Activated naive CD4-positive, alpha-beta T cell treated with anti-CD3 and anti-CD28 coated beads, Interleukin-2, amount 50 U/mL, for 24 hours (primary cell): ENCODE data around the gene GARRE1.
A peak's percentile ranks its signal among the peaks of the same experiment; 100 is the strongest.

Experiments
- H3K27ac Mint-ChIP-seq: one replicate; pipeline ENCODE4 v1.8.0; 2021; ENCODE audit warnings: mild to moderate bottlenecking, mixed read lengths
- H3K27me3 Mint-ChIP-seq: one replicate; pipeline ENCODE4 v1.8.0; 2021; ENCODE audit warnings: mixed read lengths
- H3K36me3 Mint-ChIP-seq: one replicate; pipeline ENCODE4 v1.8.0; 2021; ENCODE audit warnings: mixed read lengths
- H3K4me1 Mint-ChIP-seq: one replicate; pipeline ENCODE4 v1.8.0; 2021; ENCODE audit warnings: mixed read lengths
- H3K4me3 Mint-ChIP-seq: one replicate; pipeline ENCODE4 v1.8.0; 2021; ENCODE audit warnings: mild to moderate bottlenecking, mixed read lengths
- H3K9me3 Mint-ChIP-seq: one replicate; pipeline ENCODE4 v1.8.0; 2021; ENCODE audit warnings: mixed read lengths

GARRE1 gene

GRCh38 chr19:34224996-34225658 is 29.2 kb upstream of the GARRE1 start:
- H3K4me3 Mint-ChIP-seq = peak overlapping the region; percentile 23
- peaks cover 39% of the 10 kb centered on the region for H3K36me3 Mint-ChIP-seq
- no peaks in the 10 kb centered on the region for H3K27me3 Mint-ChIP-seq
- H3K9me3 Mint-ChIP-seq = no peaks in the 10 kb centered on the region
- H3K4me1 Mint-ChIP-seq = peaks cover 58% of the 10 kb centered on the region
- peak overlapping the region; percentile 48 for H3K27ac Mint-ChIP-seq

GRCh38 chr19:34225659-34226015 is 28.7 kb upstream of the GARRE1 start:
- no peaks in the 10 kb centered on the region for H3K27me3 Mint-ChIP-seq
- peaks cover 35% of the 10 kb centered on the region for H3K36me3 Mint-ChIP-seq
- peak overlapping the region; percentile 48 for H3K27ac Mint-ChIP-seq
- H3K4me1 Mint-ChIP-seq = peaks cover 53% of the 10 kb centered on the region
- H3K9me3 Mint-ChIP-seq = no peaks in the 10 kb centered on the region
- H3K4me3 Mint-ChIP-seq = peak overlapping the region; percentile 23

GRCh38 chr19:34226036-34226435 is 28.3 kb upstream of the GARRE1 start:
- Mint-ChIP-seq H3K9me3 (no peaks in the 10 kb centered on the region), H3K27me3 (no peaks in the 10 kb centered on the region), H3K4me3 (no peak overlapping the region), H3K36me3 (peaks cover 34% of the 10 kb centered on the region), H3K4me1 (peaks cover 52% of the 10 kb centered on the region), H3K27ac (no peak overlapping the region)

GRCh38 chr19:34228347-34228746 is 26.0 kb upstream of the GARRE1 start:
- peaks cover 46% of the 10 kb centered on the region for H3K4me1 Mint-ChIP-seq
- H3K4me3 Mint-ChIP-seq = no peak overlapping the region
- no peaks in the 10 kb centered on the region for H3K9me3 Mint-ChIP-seq
- peaks cover 25% of the 10 kb centered on the region for H3K36me3 Mint-ChIP-seq
- no peaks in the 10 kb centered on the region for H3K27me3 Mint-ChIP-seq
- peak overlapping the region; percentile 70 for H3K27ac Mint-ChIP-seq

GRCh38 chr19:34228762-34229161 is 25.6 kb upstream of the GARRE1 start:
- Mint-ChIP-seq H3K27me3 (no peaks in the 10 kb centered on the region), H3K4me3 (no peak overlapping the region), H3K4me1 (peaks cover 44% of the 10 kb centered on the region), H3K27ac (no peak overlapping the region), H3K9me3 (no peaks in the 10 kb centered on the region), H3K36me3 (peaks cover 22% of the 10 kb centered on the region)

- no peak overlapping the region for H3K4me3 Mint-ChIP-seq
- H3K4me1 Mint-ChIP-seq = peaks cover 40% of the 10 kb centered on the region
- H3K9me3 Mint-ChIP-seq = no peaks in the 10 kb centered on the region
- H3K36me3 Mint-ChIP-seq = peaks cover 17% of the 10 kb centered on the region
- H3K27ac Mint-ChIP-seq = peak overlapping the region; percentile 80
- H3K27me3 Mint-ChIP-seq = no peaks in the 10 kb centered on the region
Observed at GRCh38 chr19:34229721-34230120, 24.6 kb upstream of the GARRE1 start.

GRCh38 chr19:34230820-34231219 is 23.5 kb upstream of the GARRE1 start:
- no peak overlapping the region for H3K27ac Mint-ChIP-seq
- H3K36me3 Mint-ChIP-seq = peaks cover 11% of the 10 kb centered on the region
- H3K9me3 Mint-ChIP-seq = no peaks in the 10 kb centered on the region
- H3K4me3 Mint-ChIP-seq = no peak overlapping the region
- H3K27me3 Mint-ChIP-seq = no peaks in the 10 kb centered on the region
- H3K4me1 Mint-ChIP-seq = peaks cover 29% of the 10 kb centered on the region

- Mint-ChIP-seq H3K36me3 (peaks cover 11% of the 10 kb centered on the region), H3K27me3 (no peaks in the 10 kb centered on the region), H3K9me3 (no peaks in the 10 kb centered on the region), H3K27ac (no peak overlapping the region), H3K4me3 (no peak overlapping the region), H3K4me1 (peaks cover 23% of the 10 kb centered on the region)
Observed at GRCh38 chr19:34231439-34231838, 22.9 kb upstream of the GARRE1 start.

- Mint-ChIP-seq H3K27ac (peak overlapping the region; percentile 92), H3K27me3 (no peaks in the 10 kb centered on the region), H3K4me1 (peaks cover 11% of the 10 kb centered on the region), H3K4me3 (peak overlapping the region; percentile 33), H3K36me3 (peaks cover 2% of the 10 kb centered on the region), H3K9me3 (no peaks in the 10 kb centered on the region)
Observed at GRCh38 chr19:34232566-34233481, 21.5 kb upstream of the GARRE1 start.

- H3K36me3 Mint-ChIP-seq = peaks cover 6% of the 10 kb centered on the region
- H3K9me3 Mint-ChIP-seq = no peaks in the 10 kb centered on the region
- H3K27me3 Mint-ChIP-seq = no peaks in the 10 kb centered on the region
- H3K4me1 Mint-ChIP-seq = peaks cover 11% of the 10 kb centered on the region
- no peak overlapping the region for H3K27ac Mint-ChIP-seq
- H3K4me3 Mint-ChIP-seq = no peak overlapping the region
Observed at GRCh38 chr19:34235425-34235940, 18.9 kb upstream of the GARRE1 start.

GRCh38 chr19:34236035-34236987 is 18.0 kb upstream of the GARRE1 start:
- Mint-ChIP-seq H3K9me3 (no peaks in the 10 kb centered on the region), H3K4me3 (no peak overlapping the region), H3K4me1 (peaks cover 11% of the 10 kb centered on the region), H3K36me3 (peaks cover 6% of the 10 kb centered on the region), H3K27ac (no peak overlapping the region), H3K27me3 (no peaks in the 10 kb centered on the region)

GRCh38 chr19:34237283-34237682 is 17.1 kb upstream of the GARRE1 start:
- H3K27ac Mint-ChIP-seq = no peak overlapping the region
- H3K9me3 Mint-ChIP-seq = no peaks in the 10 kb centered on the region
- peaks cover 10% of the 10 kb centered on the region for H3K4me1 Mint-ChIP-seq
- no peak overlapping the region for H3K4me3 Mint-ChIP-seq
- H3K36me3 Mint-ChIP-seq = peaks cover 6% of the 10 kb centered on the region
- H3K27me3 Mint-ChIP-seq = no peaks in the 10 kb centered on the region

GRCh38 chr19:34237939-34238338 is 16.4 kb upstream of the GARRE1 start:
- Mint-ChIP-seq H3K36me3 (peaks cover 6% of the 10 kb centered on the region), H3K4me1 (peaks cover 3% of the 10 kb centered on the region), H3K27ac (no peak overlapping the region), H3K9me3 (no peaks in the 10 kb centered on the region), H3K27me3 (no peaks in the 10 kb centered on the region), H3K4me3 (no peak overlapping the region)

GRCh38 chr19:34241513-34242337 is 12.6 kb upstream of the GARRE1 start:
- H3K4me1 Mint-ChIP-seq = no peaks in the 10 kb centered on the region
- no peaks in the 10 kb centered on the region for H3K27me3 Mint-ChIP-seq
- no peak overlapping the region for H3K4me3 Mint-ChIP-seq
- H3K9me3 Mint-ChIP-seq = no peaks in the 10 kb centered on the region
- peak overlapping the region; percentile 26 for H3K27ac Mint-ChIP-seq
- peaks cover 6% of the 10 kb centered on the region for H3K36me3 Mint-ChIP-seq
